NCI-H2196 treated with DMSO at 0.1 percent for 48 hours (cell line): Measurements from ENCODE around the gene SAXO1.
"Not testable (repeated sequence)": the region's sequence is repeated elsewhere in the genome, so short reads cannot be mapped to it uniquely, and the experiment has no call there.

Experiments used
- DNase-seq: peaks from one replicate; lab custom pipeline; 2025; ENCODE audit not compliant: unreplicated experiment; lab: John Stamatoyannopoulos, UW

The SAXO1 gene

DNA sequence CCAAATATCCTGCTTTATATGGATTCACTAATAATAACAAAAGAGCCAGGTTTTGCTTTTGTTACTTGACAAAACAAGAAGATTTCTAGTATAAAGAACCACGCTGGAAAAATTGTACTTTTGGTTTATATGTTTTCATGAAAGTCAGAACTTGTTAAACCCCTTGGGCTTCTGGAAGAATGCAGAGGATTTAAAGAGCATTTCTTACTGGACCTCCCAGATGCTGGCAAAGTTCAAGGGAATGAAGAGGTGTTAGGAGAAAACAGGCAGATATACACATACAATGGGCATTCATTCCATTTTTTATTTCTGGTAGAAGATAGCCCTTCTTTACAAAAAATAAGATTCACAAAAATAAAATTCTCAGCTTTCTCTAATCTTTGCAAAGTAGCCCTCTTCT, 61.1 kb downstream of the SAXO1 start:
- DNase-seq = no peak

DNA sequence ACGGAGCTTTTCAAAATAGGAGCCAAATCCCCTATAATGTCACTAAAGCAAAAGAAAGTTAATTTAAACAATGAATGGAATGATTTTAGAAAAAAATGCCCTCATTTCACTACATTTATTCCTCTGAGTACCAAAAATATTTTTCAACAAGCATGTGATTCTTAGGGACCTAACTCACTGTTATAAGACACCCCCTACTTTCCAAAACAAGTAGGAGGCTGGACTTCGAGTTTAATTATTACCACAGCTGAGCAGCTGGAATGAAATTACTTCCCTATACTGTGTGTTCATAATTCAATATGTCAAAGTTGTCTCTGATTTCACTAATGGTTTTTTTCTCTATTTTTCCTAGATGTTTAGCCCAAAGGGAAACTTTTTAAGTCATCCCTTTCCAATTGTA, 61.6 kb downstream of the SAXO1 start:
- DNase-seq = no peak

GRCh38 chr9:18970393-18970792, 62.6 kb downstream of the SAXO1 start:
- no peak for DNase-seq

DNA sequence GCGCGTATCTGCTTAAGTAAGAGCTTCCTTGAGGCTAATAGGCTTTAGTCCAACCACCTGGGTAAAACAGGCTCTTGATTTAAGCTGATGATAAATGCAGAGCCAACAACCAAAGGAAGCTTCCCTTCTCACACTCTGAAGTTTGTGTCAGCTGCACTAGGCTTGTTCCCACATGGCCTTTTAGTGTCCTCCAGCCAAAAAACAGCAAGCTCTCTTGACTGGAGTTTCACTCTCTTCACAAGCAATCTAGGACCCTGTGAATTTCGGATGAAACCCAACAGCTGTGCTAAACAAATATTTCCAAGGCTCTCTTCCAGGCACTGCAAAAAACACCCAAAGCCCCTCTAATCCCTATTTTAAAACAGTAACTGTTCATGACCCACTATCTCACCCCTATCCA, 63.9 kb downstream of the SAXO1 start:
- no peak for DNase-seq

GRCh38 chr9:18955626-18956025, 77.4 kb downstream of the SAXO1 start:
- no peak for DNase-seq

DNA sequence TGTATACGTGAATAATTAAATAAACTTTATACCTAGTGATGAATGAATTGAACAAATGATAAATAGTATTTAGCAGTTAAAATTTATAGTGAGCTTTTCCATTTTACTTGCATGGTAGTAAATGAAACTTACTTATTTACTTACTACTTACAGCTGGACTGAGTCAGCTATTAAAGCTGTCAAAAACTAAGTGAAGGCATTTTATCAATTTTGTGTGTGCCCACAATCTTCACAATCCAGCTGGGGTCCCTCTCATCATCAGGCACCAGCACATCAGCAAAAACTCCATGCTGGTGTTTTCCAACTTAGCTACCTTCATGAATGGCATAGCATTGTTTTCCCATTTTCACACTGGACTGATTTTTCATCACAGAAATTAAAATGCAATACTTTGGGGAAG, 81.1 kb downstream of the SAXO1 start:
- DNase-seq = no peak

DNA sequence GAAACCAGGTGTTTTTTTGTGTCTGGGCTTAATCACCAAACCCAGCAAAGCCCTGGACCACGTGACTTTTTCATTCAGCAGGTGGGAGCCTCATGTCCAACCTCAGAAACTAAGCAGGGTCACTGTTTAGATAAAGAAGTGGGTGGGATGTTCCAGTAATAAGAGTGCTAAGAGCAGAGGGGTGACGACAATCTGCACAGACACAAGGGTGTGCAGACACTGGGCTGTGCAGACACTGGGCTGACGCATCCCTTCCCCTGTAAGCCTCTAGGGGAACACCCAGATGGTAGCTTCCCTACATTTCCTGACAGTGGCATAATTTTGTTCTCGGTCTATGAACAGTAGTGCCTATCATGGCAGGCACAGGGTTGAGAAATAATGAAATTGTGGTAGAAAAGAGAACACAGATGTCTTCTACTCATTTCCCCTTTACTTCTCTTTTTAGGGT, 85.1 kb downstream of the SAXO1 start:
- no peak for DNase-seq

DNA sequence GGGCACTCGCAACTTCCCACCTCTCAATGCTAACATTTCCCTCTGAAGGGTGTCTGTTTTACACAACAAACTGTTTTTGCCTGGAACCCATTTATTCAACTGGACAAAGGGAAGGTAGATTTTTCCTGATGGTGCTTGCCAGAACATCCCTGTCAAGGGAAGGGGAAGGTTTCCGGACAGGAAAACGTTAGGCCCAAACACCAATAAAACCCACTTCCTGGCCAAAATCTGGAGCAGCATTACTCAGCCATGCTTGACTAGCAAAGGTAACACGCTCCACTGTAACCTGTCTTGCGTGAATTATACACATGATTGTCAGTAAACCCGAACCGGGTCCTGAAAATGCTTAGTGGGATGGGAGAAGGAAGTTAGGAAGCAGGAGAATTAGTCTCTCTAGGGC, 90.2 kb downstream of the SAXO1 start:
- DNase-seq = no peak

DNA sequence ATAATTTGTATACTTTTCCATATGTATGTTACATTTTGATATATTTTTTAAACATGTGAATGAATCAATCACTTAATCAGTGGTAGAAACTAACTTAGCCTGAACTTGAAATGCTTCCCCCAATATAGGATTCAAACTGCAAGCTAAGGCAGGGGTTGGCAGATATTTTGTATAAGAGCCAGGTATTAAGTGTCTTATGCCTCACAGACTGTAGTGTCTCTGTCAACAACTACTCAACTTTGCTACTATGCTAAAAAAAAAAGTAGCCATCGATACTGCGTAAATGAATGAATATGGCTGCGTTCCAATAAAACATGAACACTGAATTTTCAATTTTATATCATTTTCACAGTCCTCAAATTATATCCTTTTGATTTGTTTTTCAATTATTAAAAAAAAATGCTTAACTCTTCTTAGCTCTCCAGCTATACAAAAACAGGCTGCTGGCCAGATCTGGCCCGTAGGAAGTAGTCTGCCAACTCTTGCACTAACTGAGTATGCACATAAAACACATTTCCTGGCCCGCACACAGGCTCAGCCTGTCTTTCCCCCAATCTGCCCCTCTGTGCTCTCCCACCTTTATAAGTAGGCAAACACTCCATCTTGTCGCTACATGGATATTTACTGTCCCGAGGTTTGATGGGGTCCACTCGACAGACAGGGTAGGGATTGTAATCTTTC, 91.8 kb downstream of the SAXO1 start:
- no peak for DNase-seq

- DNase-seq = no peak
These were observed 93.1 kb downstream of the SAXO1 start for GRCh38 chr9:18939943-18940342.

DNA sequence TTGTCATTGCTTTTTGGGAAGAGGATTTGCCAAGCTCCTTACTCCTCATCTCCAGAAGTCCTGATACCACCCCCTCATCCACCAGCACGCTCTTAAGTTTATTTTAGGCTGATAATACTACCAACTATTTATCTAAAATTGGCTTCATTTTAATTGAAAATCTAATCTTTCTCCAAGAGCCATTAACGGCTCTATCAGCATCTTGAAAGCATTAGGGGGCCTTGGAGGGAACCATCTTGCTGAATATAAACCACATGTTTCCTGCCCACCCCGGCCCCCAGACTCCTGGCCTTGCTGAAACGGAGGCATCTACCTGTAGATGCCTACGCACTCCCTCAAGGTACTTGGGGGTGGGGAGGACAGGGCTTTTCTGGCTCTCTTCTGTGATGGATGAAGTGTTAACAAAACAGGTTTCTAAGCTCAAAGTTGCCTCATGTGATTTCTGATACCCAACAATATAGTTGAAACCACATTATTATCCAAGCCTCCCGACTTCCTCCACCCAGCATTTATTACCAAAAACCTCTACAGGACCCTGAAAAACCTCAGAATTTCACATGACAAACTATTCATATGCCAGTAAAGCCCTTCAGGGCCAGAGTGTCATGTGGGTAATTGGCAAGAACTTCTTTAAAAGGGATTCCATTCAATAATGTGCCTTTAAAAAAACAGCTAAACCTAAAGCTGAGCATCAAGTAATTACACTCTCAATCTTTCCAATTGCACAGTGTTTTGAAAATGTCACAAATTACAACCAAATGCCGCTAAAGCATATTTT, 96.7 kb downstream of the SAXO1 start:
- DNase-seq = no peak

DNA sequence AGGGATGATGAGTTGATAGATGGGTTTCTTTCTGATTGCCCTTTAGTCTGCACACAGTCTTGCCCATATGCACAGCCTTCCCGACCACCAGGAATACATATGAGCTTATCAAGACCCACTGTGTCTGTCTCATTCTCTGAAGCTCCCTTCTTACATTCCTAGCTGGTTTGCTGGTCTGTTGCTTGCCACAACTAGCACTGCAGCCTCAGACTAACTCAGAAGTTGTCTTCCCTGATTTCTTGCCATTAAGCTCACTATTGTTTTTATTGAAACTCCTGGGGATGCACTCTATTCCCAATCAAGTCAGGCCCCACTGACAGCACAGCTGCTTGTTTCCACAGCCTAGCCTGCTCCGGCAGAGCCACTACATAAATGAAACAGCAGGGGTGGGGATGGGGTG, 97.5 kb downstream of the SAXO1 start:
- no peak for DNase-seq

- DNase-seq = not testable (repeated sequence)
These were observed 102.4 kb downstream of the SAXO1 start for GRCh38 chr9:18930611-18931010.

DNA sequence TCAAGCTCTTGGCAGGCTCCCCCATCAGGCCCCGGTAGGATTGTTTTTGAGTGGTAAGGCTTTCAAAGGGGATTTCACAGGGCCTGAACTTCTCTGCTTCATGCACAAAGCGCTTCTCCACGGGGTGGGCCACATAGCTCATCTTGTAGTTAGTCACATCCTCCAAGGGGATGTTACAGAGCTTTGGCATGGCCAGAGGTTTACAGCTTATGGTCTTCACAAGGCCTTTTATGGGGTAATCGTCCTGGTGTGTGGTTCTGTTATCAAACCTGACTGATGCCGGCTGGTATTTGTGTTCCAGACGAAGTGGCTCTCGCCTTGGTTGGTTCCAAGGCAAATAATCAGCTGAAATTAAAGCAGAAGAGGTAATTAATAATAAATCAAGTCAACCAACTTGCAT, 104.3 kb downstream of the SAXO1 start:
- DNase-seq = no peak

DNA sequence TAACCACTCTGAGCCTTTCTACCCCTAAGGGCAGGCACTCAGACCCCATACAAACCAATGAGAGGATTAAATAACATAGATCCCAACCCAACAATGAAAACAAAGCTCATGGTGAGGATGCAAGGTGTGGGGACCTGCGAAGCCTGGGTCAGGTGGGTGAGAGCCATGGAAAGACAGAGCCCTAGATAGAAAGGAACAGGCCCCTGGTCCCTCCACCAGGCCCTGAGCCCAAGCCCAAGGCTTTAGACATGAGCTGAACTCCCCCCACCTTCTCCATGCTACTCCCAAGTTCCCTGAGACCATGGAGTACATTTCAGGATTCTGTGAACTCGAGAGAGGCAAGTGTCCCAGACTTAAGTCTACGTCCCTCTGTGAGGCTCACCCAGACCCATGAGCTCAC, 106.5 kb downstream of the SAXO1 start:
- no peak for DNase-seq

GRCh38 chr9:18925880-18926279, 107.1 kb downstream of the SAXO1 start:
- DNase-seq = no peak

DNA sequence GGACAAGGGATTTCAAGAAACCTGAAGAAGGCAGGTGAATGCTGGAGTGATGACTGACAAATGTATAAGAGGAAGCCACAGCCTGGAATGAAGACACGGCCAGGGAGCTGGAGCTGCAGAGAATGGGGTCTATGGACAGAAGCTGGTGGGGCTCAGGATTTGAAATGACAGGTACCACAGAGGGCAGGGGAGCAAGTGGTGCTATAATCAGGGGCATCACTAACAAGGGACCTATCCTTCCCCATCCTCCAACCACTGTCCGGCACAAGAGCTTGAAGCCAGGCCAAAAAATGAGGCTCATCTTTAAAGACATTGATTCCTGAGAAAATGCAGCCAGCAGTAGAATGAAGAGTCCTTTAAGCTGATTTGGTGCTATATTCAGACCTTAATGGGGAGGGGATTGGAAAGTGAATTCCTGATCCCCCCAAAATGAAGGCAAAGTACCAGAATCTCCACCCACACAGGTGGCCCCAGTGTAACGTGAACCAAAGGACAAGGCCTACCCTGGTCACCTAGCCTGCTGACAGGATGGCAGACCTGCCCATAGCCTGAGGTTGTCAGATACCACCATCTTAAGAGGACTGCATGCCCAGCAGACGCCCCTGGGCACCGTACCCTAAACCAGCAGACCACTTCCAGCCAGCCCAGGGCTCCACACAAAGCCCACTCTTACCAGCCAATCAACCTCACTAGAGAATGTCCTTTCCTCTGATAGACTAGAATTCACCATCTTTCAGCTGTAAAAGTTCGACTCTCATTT, 109.2 kb downstream of the SAXO1 start:
- DNase-seq = no peak

GRCh38 chr9:18923167-18923566, 109.8 kb downstream of the SAXO1 start:
- DNase-seq = no peak

DNA sequence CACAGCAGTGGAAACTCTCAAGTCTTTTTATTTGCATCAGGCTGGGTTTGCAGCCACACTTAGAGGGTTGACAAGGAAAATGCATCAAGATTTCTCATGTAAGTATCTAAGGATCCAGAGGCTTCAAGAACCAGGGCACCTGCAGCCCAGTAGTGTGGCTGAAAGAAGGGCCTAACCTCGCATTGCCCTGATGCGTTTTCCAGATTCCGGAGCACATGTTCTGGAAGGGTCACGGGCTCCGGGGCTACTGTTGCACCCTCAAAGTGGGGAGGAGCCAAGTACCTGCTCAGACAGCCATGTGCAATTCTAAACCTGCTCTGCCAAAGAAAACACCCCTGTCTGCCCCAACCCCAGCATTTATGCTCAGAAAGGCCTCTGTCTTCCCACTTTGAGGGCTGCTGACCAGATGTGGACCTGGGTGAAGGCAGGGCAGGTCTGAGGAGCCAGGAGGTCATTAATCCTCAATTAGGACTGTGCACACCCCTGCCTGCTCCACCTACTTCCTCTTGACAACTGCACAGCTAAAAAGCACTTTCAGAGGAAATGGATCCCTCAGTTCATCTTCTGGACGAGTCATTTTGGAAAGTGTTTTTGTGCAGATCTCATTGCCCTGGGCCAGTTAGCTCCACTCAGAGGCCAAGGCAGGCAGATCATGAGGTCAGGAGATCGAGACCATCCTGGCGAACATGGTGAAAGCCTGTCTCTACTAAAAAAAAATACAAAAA, 110.7 kb downstream of the SAXO1 start:
- no peak for DNase-seq

DNA sequence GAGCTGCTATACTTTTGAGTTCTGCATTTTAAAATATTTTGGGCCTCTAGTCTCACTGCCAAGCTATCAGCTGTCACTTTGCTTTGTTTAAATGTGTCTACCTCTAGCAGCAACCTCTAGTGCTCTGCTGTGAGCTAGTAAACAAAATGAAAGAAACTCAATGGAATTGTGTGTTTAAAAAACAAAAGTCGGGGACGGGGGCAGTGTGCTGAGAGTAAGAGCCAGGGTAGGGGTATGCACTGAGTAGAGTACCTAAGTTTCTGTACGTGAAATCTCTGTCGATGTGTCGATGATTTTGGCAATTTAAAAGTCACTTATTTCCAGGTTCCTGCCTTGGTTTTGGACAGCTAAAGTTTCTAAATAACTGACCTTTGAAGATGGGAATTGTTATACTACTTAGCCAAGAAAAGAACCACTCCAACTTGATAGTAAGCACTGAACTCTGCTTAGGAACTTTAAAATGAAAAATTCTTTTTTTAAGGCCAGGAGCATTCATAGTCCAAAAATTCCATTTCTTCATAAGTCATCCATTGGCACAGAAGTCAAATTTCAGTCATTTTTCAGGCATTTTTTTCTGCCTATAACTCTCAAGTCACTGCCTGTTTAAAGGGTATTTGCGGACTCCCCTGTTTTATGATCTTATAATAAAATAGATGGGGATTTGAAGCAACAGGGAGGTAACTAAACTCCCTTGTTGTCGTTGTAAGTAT, 111.5 kb downstream of the SAXO1 start:
- DNase-seq = no peak
